ENCODE data around the gene LCN15. TPM values are rescaled to one million over a fixed set of nuclear protein-coding genes. Genes with fewer than 3 reads are reported as not detected.

Gene LCN15
- total RNA-seq, 4 donors from 2014 or later = not detected

- DNase-seq = no peak
- Histone ChIP-seq H3K4me3 (no peak overlapping the region), H3K4me1 (no peaks in the 10 kb centered on the region), H3K27me3 (peaks cover 0 to 9% of the 10 kb centered on the region in 2 donors), H3K36me3 (no peaks in the 10 kb centered on the region), H3K27ac (no peak overlapping the region), H3K9me3 (no peaks in the 10 kb centered on the region)
- intact Hi-C loops (cut with DNase I; ENCODE audit: low total_unique reads) = no loop called here
- TF ChIP-seq POLR2A (IDR thresholded peaks at IDR 0.05) = no peak
- no peak for TF ChIP-seq CTCF (IDR thresholded peaks at IDR 0.05)
Measured at GRCh38 chr9:136746621-136747020, 17.7 kb downstream of the LCN15 start.

- Histone ChIP-seq H3K4me3 (no peak overlapping the region), H3K27me3 (peaks cover 0 to 14% of the 10 kb centered on the region in 2 donors), H3K27ac (no peak overlapping the region), H3K9me3 (no peaks in the 10 kb centered on the region), H3K36me3 (no peaks in the 10 kb centered on the region), H3K4me1 (peaks cover 0 to 4% of the 10 kb centered on the region in 2 donors)
- intact Hi-C loops (cut with DNase I; ENCODE audit: low total_unique reads) = no loop called here
- no peak for DNase-seq
- TF ChIP-seq POLR2A (IDR thresholded peaks at IDR 0.05) = no peak
- TF ChIP-seq CTCF (IDR thresholded peaks at IDR 0.05) = no peak
Measured at GRCh38 chr9:136746155-136746490, 18.2 kb downstream of the LCN15 start.

GRCh38 chr9:136745389-136746154, 18.7 kb downstream of the LCN15 start:
- Histone ChIP-seq H3K27ac (peak overlapping the region in 1 of 2 donors; percentile 64), H3K4me1 (peaks cover 0 to 7% of the 10 kb centered on the region in 2 donors), H3K36me3 (no peaks in the 10 kb centered on the region), H3K4me3 (no peak overlapping the region), H3K27me3 (peaks cover 0 to 18% of the 10 kb centered on the region in 2 donors), H3K9me3 (no peaks in the 10 kb centered on the region)
- intact Hi-C loops (cut with DNase I; ENCODE audit: low total_unique reads) = no loop called here
- DNase-seq = peak in 1 of 2 donors; percentile 44
- TF ChIP-seq CTCF (IDR thresholded peaks at IDR 0.05) = no peak
- no peak for TF ChIP-seq POLR2A (IDR thresholded peaks at IDR 0.05)

GRCh38 chr9:136744773-136745172, 19.5 kb downstream of the LCN15 start:
- intact Hi-C loops (cut with DNase I; ENCODE audit: low total_unique reads) = no loop called here
- peaks cover 0 to 7% of the 10 kb centered on the region in 2 donors for H3K4me1 ChIP-seq
- no peaks in the 10 kb centered on the region for H3K36me3 ChIP-seq
- TF ChIP-seq CTCF (IDR thresholded peaks at IDR 0.05) = no peak
- H3K27me3 ChIP-seq = peaks cover 0 to 18% of the 10 kb centered on the region in 2 donors
- H3K9me3 ChIP-seq = no peaks in the 10 kb centered on the region
- no peak for DNase-seq
- peak overlapping the region in 1 of 2 donors; percentile 64 for H3K27ac ChIP-seq
- H3K4me3 ChIP-seq = peak overlapping the region in 1 of 2 donors; percentile 9

GRCh38 chr9:136743639-136744211, 20.6 kb downstream of the LCN15 start:
- no peak for DNase-seq
- no peak overlapping the region for H3K27ac ChIP-seq
- intact Hi-C loops (cut with DNase I; ENCODE audit: low total_unique reads) = no loop called here
- no peak overlapping the region for H3K4me3 ChIP-seq
- H3K36me3 ChIP-seq = no peaks in the 10 kb centered on the region
- TF ChIP-seq POLR2A (IDR thresholded peaks at IDR 0.05) = no peak
- TF ChIP-seq CTCF (IDR thresholded peaks at IDR 0.05) = no peak
- no peaks in the 10 kb centered on the region for H3K9me3 ChIP-seq
- H3K4me1 ChIP-seq = peaks cover 0 to 7% of the 10 kb centered on the region in 2 donors
- H3K27me3 ChIP-seq = peaks cover 0 to 18% of the 10 kb centered on the region in 2 donors
